Astrocyte of the hippocampus (primary cell): ENCODE measurements around the gene MZB1.
"Not testable (repeated sequence)": the region's sequence is repeated elsewhere in the genome, so short reads cannot be mapped to it uniquely, and the experiment has no call there.

Source experiments
- DNase-seq: peaks from one replicate; pipeline ENCODE4 v3.0.0; 2011; ENCODE audit warnings: low read depth, low spot score

MZB1 gene

DNA sequence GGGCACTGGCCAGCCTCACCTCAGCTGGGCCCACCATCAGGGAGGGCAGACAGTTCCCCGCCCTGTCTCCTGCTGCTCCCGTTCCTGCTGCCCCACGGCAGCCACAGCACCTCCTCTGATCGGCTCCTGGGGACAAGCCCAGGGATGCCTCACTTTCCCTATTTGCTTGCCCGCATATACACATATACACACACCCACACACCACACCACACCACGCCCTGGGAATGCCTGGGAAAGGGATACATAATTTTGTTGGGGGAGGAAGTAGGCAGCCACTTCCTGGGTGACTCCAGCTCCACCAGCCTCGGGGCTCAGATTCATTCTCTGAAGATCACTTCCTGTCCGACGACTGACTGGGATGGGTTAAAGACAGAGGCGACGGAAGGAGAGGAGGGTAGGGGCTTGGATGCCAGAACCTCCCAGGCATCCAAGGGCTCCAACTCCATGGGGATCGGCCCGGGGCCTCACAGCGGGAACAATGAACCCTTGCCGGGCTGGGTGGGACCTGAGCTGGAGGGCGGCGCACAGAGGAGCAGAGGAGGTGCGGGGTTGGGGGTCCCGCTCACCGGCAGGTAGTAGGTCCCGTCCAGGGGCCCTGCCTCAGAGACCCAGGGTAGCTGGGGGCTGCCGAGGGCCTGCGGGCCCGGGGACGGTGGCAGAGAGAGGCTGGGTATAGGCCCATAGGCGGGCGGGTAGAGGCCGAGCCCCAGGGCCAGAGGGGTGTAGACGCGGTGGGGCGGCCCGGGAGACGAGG is 2.0 kb upstream of the MZB1 start:
- DNase-seq, result no peak

DNA sequence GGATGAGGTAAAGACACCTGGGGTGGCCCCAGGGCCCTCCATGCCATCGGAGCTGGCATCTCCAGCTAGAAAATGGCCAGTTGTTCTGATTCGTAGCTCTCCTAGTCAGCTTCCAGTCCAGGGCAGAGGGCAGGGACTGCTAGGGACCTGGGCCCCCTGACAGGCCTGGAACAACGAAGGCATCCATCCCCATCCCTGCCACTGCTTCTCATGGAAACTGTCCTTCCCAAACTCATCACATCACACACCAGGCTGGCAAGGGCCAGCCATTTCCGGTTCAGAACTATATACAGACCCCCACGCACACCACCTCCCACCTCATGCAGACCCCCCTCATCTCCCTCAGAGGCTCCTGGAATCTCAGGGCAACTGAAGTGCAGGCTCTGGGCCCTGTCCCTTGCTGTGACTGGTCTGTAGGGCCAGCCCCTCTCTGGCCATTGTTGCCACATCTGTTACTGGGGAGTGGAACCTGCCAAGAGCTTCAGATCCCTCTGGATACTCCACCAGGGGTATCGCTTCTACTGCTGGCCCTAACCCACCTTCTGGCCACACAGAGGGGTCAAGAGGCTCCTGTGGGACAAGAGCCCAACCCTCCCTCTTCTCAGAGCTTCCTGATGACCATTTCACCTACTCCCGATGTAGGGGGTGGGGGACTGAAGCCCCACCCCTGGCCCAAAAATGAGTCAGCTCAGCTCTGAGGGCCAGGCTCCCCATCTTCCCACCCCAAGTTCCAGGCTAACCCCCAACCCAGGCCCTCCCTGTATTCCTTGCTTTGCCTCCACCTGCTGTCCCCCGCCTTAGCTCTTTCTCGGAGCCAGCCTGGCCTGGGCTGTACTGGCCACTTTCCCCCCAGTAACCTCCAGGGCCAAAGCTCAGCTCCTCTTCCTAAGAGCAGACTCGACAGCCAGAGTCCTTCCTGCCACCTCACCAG is 1.2 kb upstream of the MZB1 start:
- no peak for DNase-seq

DNA sequence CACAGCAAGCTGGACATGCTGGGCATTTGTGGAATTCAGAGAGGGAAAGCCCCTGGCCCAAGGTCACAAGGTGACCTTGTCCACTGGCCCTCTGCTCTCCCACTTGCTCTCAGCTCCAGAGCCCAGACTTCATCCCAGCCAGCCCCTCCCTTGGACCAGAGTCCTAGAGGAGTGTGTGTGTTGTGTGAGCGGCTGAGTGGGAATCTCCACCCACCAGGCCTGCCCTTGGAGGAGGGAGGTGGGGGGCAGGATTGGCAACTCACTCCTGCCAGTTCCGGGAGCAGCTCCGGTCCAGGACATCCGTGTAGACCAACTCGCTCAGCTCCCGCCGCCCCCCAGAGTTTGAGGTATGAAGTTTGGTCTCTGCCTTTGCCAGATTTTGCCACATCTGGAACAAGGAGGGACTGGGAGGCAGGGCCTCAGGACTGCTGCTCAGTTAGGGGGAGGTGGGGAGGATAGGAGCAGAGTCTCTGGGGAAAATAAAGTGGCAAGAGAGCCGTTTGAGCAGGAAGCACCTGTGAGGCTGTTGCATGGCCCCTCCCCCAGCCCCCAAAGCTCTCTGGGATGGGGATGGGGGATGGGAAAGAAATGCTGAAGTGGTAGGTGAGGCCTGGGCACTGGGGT is 1.4 kb downstream of the MZB1 start:
- peak; percentile 39 for DNase-seq

DNA sequence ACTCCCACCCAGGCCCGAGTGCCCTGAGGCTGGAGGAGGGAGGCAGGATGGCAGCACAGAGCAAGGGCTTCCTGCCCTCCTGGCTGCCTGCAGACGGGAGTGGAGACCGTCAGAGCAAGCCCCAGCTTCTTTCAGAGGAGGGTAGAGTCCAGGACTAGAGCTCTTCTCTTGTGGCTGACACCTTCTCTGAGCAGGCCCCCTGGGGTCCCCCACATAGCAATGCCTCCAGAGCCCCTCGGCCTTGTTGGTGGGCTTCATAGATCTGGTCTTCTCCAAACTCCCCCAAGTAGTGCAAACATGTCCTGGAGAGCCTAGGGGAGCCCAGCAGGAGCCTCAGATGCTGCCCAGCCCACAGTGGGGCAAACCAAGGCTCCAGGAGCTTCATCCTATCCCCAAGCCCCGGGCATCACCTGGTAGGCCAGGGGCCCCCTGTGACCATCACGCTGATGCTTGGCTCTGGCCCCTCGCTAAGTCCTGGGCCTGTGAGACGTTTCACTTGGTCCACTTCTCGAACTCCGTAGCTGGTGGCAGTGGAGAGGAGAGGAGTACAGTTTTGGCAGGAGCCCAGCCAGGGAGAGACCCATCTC is 2.0 kb downstream of the MZB1 start:
- DNase-seq, result no peak

DNA sequence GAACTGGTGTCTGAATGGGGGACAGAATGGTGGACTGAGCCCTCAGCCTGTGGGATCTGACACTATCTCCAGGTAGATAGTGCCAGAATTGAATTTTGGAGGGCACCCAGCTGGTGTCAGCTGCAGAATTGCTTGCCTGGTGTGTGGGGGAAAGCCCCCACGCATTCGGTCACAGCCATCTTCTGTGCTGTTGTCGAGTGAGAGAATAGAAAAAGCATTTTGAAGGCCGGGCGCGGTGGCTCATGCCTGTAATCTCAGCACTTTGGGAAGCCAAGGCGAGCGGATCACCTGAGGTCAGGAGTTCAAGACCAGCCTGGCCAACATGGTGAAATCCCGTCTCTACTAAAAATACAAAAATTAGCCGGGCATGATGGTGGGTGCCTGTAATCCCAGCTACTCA is 2.8 kb downstream of the MZB1 start:
- not testable (repeated sequence) for DNase-seq

DNA sequence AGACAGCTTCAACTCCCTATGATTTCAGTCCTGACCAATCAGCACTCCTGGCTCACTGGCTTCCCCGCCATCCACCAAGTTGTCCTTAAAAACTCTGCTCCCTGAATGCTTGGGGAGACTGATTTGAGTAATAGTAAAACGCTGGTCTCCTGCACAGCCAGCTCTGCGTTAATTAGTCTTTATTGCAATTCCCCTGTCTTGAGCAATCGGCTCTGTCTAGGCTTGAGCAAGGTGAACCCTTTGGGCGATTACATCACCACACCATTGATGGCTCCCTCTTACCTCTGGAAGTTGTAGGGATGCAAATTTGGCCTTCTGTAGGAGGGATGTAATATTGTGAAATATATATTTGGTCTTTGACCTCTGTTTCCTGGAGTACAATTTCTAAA is 3.7 kb downstream of the MZB1 start:
- no peak for DNase-seq

DNA sequence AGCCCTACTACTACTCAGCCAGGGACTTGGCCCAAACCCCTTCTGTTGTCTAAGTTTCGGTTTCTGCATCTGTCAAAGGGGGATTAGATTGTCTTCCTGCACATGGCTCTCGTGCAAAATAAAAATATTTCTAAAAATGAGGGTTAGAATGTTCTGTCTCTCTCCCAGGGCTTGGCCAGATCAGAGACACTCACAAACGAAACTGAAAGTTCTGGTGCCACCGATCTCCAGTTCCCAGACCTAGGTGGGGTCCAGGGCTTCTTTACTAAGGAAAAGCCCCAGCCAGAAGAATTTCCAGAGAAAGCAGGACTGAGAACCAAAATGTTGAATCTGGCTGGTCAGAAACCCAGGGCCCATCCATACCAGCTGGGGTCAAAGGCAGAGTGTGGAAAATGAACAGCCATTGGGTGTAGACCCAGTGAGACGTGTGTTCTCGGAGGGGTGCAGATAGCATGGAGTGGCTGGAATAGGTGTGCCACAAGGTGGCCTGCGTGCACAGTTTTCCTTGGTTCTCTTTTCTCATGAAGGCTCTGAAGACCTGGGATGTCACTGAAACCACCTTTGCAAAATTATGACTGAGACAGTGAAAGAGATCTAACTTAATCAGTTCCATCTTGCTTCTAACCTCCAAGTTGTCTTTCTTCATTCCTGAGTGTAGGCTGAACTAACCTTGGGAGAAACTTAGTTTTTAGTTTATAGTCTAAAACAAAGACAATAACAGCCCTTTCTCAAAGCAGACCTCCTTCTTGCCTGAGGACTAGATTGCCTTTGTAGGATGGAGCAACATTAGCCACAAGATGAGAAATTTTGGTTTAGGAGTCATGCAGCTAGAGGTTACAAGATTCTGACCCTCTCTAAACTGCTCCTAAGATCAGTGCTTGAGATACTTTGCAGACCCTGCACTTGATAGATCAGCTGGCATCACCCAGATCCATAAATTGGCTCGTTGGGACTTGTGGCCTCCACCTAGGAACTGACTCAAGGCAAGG is 4.4 kb downstream of the MZB1 start:
- DNase-seq, result no peak

DNA sequence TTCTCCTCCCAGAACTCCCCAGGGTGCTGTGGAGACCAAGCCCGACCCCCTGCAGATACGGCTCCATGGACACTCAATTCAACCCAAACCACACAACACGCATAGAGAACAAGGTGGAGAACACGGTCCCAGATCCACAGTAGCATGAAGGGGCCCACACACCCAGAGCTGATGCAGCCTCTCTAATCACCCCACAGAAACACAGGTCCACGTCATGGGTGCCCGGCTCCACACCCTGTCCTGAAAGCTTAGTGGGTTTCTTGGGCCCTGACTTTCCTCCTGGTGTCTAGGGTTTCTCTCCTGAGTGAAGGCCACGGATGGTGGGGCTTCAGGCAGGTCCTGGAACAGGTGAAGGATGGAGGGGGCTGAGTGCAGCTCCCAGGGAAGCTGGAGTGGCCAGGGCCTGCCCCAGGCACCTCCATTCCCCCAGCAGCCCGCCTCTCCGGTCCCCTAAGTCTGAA is 5.1 kb downstream of the MZB1 start:
- DNase-seq, result no peak

DNA sequence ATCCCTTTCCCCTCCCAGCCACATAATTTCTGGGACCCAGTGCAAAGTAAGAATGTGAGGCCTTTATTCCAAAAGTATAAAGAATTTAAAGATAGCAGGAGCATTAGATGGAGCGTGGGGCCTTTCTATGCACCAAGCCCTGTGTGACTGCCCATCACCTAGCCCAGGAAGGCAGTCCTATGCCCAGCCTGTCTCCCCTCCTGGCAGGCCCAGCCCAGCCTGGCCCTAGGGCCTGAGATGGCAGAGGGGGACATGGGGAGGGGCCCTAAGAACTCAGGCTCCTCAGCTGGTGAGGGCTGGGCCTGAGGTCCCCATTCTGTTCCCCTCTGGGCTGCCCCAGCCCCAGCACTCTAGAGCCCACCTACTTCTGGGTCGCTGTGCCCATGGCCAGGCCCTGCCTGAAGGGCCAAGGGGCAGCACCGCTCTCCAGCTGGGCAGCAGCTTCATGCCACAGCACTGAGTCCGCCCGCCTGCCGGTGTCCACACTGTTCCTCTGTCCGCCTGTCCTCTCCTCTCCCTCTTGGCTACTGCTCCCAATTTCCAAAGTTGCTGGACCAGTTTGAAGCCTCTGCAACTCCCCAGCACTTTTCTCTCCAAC is 5.6 kb downstream of the MZB1 start:
- DNase-seq, result no peak

DNA sequence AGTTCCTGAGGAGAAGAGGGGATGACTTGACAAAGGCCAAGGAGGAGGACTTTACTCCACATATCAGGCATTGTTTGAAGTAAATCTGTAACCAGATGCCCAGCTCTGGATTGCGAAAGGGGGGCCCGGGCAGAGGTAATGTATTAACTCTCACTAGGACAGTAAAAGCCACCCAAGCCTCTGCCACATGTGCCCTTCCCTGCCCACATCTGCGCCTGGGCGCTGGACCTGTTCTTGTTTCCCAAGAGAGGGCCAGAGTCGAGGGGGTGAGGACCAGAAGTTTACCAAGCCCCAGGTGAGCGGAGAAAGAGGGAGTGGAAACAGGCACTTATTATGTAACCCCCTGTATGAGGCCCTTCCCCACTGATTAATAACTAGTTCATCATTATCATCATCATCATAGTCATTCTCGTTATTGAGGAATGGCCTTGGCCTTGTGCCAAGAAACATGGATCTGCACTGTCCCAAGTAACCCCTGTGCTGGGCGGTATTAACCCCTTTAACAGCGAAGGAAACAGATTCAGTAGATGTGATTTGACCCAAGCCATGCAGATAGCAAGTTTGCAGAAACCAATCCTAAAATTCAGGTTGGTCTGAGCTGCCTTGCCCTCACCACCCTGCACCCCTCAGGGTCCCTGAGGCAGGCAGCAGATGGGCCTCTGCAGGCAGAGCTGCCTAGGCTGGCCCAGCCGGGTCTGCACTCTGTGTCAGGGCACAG is 6.3 kb downstream of the MZB1 start, which contains the start of gene SLC23A1:
SLC23A1 (minus strand) TSS at position 23 of the 718 bp plus-strand sequence. CDS start 44 bp downstream, outside the sequence.
- DNase-seq, result no peak

DNA sequence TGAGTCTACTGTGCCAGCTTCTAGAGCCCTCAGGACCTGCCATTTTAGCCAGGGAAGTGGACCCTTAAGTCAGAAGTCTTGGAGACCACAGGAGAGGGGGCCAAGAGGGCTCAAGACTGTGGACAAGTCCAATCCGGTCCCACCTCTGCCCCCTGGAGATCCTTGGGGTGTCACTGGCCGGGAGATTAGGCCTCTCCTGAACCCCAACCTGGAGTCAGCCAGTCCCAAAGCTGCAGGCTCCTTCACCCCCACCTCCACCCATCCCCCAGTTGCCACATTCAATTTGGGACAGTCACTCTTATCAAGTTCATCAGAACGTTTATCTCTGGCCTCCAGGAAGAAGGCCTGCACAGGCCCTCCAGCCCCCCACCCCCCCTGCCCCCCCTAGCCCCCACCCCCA is 6.9 kb downstream of the MZB1 start:
- no peak for DNase-seq

DNA sequence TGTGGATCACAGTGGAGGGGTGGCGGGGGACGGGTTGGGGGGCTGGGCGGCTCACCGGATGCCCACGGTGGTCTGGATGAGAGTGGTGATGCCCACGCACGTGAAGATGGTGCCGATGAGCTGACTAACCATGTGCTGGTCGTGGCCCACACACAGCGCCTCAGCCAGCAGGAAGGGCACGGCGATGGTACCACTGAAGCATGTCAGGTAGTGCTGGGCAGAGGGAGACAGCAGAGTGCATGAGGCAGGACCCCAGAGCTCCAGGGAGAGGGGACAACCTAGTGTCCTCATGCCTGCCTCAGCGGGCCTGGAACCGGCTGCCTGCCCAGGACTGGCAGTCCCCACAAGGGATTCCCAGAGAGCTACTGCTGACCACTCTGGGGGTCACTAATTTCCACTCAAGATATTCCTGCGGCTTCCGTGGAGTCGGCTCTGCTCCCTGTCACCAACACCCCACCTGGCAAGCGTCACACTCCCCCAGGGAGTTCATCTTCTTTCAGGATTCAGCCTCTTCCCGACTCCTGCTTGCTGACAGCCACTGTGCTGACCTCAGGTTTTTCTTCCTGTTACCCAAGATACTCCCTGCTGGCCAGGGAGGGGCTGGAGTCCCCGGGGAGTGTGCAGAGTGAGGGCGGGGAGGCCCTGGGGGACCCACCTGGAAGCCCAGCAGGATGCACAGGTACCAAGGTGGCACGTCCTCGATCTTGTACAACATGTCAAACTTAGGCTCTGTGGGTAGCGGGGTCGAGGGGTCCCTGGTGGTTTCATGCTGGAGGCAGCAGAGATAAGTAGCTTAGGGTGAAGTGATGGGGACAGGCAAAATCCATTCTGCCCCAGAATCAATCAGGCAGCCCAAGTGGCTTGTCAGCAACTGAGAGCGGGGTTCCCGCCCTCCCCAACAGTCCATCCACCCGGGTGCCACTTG is 7.6 kb downstream of the MZB1 start:
- no peak for DNase-seq

DNA sequence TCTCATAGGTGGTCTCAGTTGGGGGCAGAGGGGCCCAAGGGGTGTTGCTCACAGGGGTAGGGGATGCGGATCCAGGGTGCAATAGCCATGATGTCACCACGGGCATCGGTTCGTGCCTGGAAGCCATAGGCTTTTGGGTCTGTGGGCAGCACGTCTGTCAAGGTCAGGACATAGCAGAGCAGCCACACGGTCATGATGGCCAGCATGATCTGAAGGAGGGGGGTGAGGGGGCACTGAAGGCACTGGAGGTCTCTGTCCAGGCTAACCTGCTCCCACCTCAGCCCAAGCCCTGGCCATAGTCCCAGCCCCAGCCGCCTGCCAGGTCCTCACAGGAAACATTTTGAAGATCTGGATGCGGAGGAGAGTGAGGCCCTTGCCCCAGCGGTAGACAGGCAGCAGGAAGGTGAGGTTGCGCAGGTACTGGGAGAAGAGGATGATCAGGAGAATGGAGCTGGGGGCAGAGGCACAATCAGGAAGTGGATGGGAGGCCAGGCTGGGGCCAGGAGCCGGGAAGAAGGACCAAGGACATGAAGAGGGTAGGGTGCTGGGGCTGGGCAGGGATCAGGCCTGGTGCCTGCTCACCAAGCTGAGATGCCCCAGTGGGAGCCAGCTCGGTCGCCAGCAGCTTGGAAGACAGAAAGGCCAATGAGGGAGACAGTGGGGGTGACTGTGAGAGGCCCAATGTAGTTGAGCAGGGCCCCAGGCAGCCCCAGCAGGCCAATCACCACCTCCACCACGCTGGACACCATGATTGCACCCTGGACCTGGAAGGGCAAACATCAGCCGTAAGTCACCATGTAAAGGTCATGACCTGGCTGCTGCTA is 9.9 kb downstream of the MZB1 start:
- no peak for DNase-seq

DNA sequence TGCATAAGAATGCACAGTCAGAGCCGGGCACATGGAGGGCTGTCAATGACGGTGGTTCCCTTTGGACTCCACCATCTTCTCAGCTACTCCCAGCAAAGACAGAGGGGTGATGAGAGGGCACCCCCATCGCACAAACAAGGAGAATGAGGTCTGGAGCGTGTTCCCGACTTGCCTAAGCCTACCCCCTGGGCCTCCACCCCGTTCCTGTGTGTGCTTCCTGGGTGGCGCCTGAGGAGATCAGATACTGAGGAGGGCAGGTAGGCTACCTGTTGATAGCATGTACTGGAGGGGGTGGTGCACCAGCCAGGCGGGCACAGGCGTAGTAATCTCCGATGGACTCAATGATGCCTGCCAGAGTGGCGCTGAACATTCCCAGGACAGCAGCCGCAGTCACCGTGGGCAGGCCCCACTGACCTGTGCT is 10.8 kb downstream of the MZB1 start:
- DNase-seq, result no peak

DNA sequence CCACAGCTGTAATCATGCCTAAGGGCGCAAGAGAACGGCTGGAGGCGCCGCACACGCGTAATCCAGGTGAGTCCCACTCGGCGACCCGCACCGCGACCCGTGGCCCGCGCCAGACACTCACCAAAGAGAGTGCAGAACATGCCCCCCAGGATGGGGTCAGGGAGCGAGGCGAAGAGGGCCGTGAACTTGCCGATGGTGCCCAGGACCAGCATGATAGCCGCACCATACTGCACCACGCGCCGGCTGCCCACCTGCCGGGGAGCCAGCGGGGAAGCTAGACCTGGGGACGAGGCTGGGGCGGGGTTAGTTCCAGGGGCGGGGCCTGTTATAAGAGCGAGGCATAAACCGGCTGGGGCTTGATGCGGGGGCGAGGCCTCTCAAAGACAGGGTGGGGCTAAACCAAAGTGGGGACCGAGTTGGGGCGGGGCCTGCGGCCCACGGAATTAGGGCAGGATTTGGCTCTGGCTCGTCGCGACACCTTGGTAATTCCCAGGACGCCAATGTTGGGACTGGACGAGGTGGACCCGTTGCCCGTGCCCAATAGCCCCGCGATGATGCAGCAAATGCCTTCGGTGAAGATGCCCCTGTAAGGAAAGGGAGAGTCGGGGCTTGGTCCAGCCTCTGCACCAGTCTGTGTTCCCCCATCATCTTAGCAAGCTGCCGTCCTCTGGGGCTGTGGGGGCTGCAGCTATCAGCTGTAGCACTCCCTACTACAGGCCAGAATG is 11.4 kb downstream of the MZB1 start:
- DNase-seq, result no peak

DNA sequence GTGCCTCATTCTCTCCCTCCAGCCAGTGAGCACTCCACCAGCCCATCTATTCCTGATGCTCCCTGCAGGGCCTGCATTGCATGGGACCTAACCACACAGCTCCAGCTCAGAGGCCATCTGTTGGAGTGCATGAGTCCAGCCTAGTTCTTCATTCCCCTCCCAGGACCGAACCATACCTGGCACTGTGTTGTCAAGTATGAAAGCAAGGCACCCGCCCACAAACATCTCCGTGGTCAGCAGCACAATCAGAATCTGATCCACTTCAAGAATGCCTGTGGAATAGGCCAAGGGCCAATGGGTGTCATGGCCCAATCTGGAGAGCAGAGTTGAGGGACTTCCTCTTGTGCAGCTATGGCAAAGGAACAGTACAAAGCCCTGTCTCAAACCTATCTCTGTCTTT is 12.5 kb downstream of the MZB1 start:
- no peak for DNase-seq

DNA sequence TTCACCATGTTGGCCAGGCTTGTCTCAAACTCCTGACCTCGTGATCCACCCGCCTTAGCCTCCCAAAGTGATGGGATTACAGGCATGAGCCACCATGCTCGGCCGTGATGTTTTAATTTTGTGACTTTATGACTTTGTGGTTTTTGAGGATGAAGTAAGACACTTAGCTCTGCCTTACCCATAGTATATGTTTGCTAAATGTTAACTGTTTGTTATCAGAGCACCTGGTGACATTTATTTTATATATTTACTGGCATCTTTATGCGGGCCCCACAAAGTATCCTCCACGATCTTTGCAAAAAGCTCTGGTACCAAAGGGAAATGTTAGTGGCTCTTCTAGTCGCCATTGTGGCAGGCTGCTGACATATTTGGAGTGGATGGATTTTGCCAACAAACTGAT is 13.3 kb downstream of the MZB1 start:
- no peak for DNase-seq
